ENCODE results near the gene ZNF266.

DNA sequence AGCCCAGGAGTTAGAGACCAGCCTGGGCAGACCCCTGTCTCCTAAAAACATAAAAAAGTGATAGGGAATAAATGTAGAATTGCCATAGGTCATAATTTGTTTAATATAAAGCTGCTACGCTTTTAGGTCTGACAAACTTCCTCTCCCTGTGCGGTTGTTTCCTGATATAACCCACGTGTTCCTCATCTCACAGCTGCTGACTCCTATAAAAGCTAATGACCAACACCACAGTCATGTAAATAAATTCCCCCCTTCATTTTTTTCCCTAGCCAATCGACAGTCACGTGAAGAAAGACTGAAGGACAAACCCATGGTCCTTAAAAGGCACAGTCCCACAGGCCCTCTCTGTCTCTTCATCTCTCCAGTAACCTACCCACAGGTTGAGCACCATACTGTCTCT is 27.5 kb downstream of the ZNF266 start:
- TF ChIP-seq EZH2 (IDR thresholded peaks at IDR 0.05; ENCODE audit: low read depth, low read length, severe bottlenecking) = no peak
- TF ChIP-seq ASH2L (IDR thresholded peaks at IDR 0.05; ENCODE audit: low read length) = no peak
- no peak for TF ChIP-seq POLR2A (IDR thresholded peaks at IDR 0.05; ENCODE audit: control extremely low read depth in 1 of 2, low read depth in 2 of 2, low read length in 2 of 2)
- no peak for TF ChIP-seq POLR2AphosphoS5 (IDR thresholded peaks at IDR 0.05; ENCODE audit: low read depth, low read length)
- no peak for TF ChIP-seq TAF1 (IDR thresholded peaks at IDR 0.05; ENCODE audit: low read depth, low read length)
- TF ChIP-seq, protein P1, sequence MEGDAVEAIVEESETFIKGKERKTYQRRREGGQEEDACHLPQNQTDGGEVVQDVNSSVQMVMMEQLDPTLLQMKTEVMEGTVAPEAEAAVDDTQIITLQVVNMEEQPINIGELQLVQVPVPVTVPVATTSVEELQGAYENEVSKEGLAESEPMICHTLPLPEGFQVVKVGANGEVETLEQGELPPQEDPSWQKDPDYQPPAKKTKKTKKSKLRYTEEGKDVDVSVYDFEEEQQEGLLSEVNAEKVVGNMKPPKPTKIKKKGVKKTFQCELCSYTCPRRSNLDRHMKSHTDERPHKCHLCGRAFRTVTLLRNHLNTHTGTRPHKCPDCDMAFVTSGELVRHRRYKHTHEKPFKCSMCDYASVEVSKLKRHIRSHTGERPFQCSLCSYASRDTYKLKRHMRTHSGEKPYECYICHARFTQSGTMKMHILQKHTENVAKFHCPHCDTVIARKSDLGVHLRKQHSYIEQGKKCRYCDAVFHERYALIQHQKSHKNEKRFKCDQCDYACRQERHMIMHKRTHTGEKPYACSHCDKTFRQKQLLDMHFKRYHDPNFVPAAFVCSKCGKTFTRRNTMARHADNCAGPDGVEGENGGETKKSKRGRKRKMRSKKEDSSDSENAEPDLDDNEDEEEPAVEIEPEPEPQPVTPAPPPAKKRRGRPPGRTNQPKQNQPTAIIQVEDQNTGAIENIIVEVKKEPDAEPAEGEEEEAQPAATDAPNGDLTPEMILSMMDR (IDR thresholded peaks at IDR 0.05; ENCODE audit: control extremely low read depth in 1 of 3, insufficient read depth in 1 of 3, low read depth in 1 of 3, low read length in 3 of 3) = no peak
- TF ChIP-seq, protein P2, sequence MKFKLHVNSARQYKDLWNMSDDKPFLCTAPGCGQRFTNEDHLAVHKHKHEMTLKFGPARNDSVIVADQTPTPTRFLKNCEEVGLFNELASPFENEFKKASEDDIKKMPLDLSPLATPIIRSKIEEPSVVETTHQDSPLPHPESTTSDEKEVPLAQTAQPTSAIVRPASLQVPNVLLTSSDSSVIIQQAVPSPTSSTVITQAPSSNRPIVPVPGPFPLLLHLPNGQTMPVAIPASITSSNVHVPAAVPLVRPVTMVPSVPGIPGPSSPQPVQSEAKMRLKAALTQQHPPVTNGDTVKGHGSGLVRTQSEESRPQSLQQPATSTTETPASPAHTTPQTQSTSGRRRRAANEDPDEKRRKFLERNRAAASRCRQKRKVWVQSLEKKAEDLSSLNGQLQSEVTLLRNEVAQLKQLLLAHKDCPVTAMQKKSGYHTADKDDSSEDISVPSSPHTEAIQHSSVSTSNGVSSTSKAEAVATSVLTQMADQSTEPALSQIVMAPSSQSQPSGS (IDR thresholded peaks at IDR 0.05; ENCODE audit: low read length) = no peak
- TF ChIP-seq, protein P3, sequence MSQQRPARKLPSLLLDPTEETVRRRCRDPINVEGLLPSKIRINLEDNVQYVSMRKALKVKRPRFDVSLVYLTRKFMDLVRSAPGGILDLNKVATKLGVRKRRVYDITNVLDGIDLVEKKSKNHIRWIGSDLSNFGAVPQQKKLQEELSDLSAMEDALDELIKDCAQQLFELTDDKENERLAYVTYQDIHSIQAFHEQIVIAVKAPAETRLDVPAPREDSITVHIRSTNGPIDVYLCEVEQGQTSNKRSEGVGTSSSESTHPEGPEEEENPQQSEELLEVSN (IDR thresholded peaks at IDR 0.05) = no peak
- no peak for TF ChIP-seq EP300 (IDR thresholded peaks at IDR 0.05; ENCODE audit: borderline replicate concordance in 1 of 2, low read depth in 2 of 2, low read length in 2 of 2)
- no peak for TF ChIP-seq HDAC6 (IDR thresholded peaks at IDR 0.05; ENCODE audit: low read depth, low read length)
